Smooth muscle cell (in vitro differentiated cells): ENCODE data around the gene ZMIZ1. TPM values are rescaled to one million over a fixed set of nuclear protein-coding genes. Genes with fewer than 3 reads are reported as not detected.

Experiments
- DNase-seq: peaks from one replicate; lab custom pipeline; 2025; ENCODE audit not compliant: unreplicated experiment; lab: John Stamatoyannopoulos, UW
- H2AFZ ChIP-seq: fragments of 200-600 bp; sonication (generic); 2 replicates; pipeline ENCODE4 v1.6.0; 2016; ENCODE audit warnings: antibody characterized with exemption, low read depth, mild to moderate bottlenecking
- H3F3A ChIP-seq: fragments of 200-600 bp; sonication (generic); 2 replicates; pipeline ENCODE4 v1.6.0; 2017; ENCODE audit warnings: antibody characterized with exemption, low read depth
- H3K27ac ChIP-seq: fragments of 200-600 bp; sonication (generic); 2 replicates; pipeline ENCODE4 v1.5.1; 2016; ENCODE audit warnings: low read depth, mild to moderate bottlenecking
- H3K27me3 ChIP-seq: fragments of 200-600 bp; sonication (generic); 2 replicates; pipeline ENCODE4 v1.6.1; 2016; ENCODE audit warnings: low read depth, mild to moderate bottlenecking
- H3K36me3 ChIP-seq: fragments of 200-600 bp; sonication (generic); 2 replicates; pipeline ENCODE4 v1.5.1; 2016; ENCODE audit warnings: low read depth
- H3K4me1 ChIP-seq: fragments of 200-600 bp; sonication (generic); 2 replicates; pipeline ENCODE4 v1.5.1; 2016; ENCODE audit warnings: low read depth
- H3K4me2 ChIP-seq: fragments of 200-600 bp; sonication (generic); 2 replicates; pipeline ENCODE4 v1.6.0; 2016; ENCODE audit warnings: mild to moderate bottlenecking
- H3K4me3 ChIP-seq: fragments of 200-600 bp; sonication (generic); 2 replicates; pipeline ENCODE4 v1.5.1; 2016; ENCODE audit warnings: mild to moderate bottlenecking
- H3K79me2 ChIP-seq: fragments of 200-600 bp; sonication (generic); 2 replicates; pipeline ENCODE4 v1.6.0; 2016; ENCODE audit warnings: low read depth, mild to moderate bottlenecking
- H3K9ac ChIP-seq: fragments of 200-600 bp; sonication (generic); 2 replicates; pipeline ENCODE4 v1.6.0; 2016; ENCODE audit warnings: low read depth
- H3K9me3 ChIP-seq: fragments of 200-600 bp; sonication (generic); replicated peaks from 2 replicates; pipeline ENCODE4 v1.5.1; 2016; ENCODE audit warnings: low read depth
- H4K20me1 ChIP-seq: fragments of 200-600 bp; sonication (generic); 2 replicates; pipeline ENCODE4 v1.6.0; 2016; ENCODE audit warnings: low read depth
- CTCF ChIP-seq: fragments of 200-600 bp; sonication (generic); IDR thresholded peaks from 2 replicates; pipeline ENCODE4 v1.5.1; 2017; ENCODE audit warnings: borderline replicate concordance, mild to moderate bottlenecking, antibody characterized with exemption; ENCODE audit not compliant: insufficient read depth, poor library complexity, severe bottlenecking
- WGBS: methylation state at CpG from one replicate; pipeline ENCODE4 v1.1.7; 2016; ENCODE audit warnings: low lambda C conversion rate; 5-methylcytosine and 5-hydroxymethylcytosine counted together
- polyA plus RNA-seq: library from polyadenylated mRNA; unstranded; fragments of >200 nt; fragmentation: Nextera tagmentation; extraction: Ambion mirVana; gene quantifications from 2 replicates; pipeline ENCODE4 v1.2.1, GENCODE V29; 2016
- total RNA-seq: library from RNA; depleted of rRNA; stranded (reverse); fragments of >200 nt; gene quantifications from 2 replicates; pipeline ENCODE4 v1.2.3, GENCODE V29; 2014

ZMIZ1 gene
- total and polyA plus RNA-seq, 2 experiments from 2014 or later = 24.2 to 31.3 TPM

GRCh38 chr10:79268161-79268601 is 199.4 kb downstream of the ZMIZ1 start:
- no peak overlapping the region for H2AFZ ChIP-seq
- no peaks in the 10 kb centered on the region for H3K27me3 ChIP-seq
- no peaks in the 10 kb centered on the region for H3K36me3 ChIP-seq
- H3K4me1 ChIP-seq = peaks cover 8% of the 10 kb centered on the region
- peaks cover 64% of the 10 kb centered on the region for H4K20me1 ChIP-seq
- H3K79me2 ChIP-seq = peaks cover 30% of the 10 kb centered on the region
- H3K27ac ChIP-seq = peak overlapping the region; percentile 98
- H3F3A ChIP-seq = peaks cover 19% of the 10 kb centered on the region
- peak overlapping the region; percentile 46 for H3K9ac ChIP-seq
- H3K4me3 ChIP-seq = no peak overlapping the region
- peak overlapping the region; percentile 71 for H3K4me2 ChIP-seq
- no peak for TF ChIP-seq CTCF
- no peak for DNase-seq
- no peaks in the 10 kb centered on the region for H3K9me3 ChIP-seq
- 52% methylated on average over 12 of the region's 12 CpGs for WGBS

- Histone ChIP-seq H3F3A (peaks cover 22% of the 10 kb centered on the region), H3K4me1 (peaks cover 9% of the 10 kb centered on the region), H3K4me2 (peak overlapping the region; percentile 16), H3K27me3 (no peaks in the 10 kb centered on the region), H3K9ac (no peak overlapping the region), H2AFZ (no peak overlapping the region), H3K27ac (peak overlapping the region; percentile 98), H4K20me1 (peaks cover 66% of the 10 kb centered on the region), H3K9me3 (no peaks in the 10 kb centered on the region), H3K36me3 (no peaks in the 10 kb centered on the region), H3K4me3 (no peak overlapping the region), H3K79me2 (peaks cover 30% of the 10 kb centered on the region)
- DNase-seq = no peak
- WGBS = 66% methylated on average over 7 of the region's 7 CpGs
- TF ChIP-seq CTCF = no peak
Measured at GRCh38 chr10:79268742-79269141, 200.0 kb downstream of the ZMIZ1 start.

- peaks cover 69% of the 10 kb centered on the region for H4K20me1 ChIP-seq
- peaks cover 25% of the 10 kb centered on the region for H3F3A ChIP-seq
- no peak for TF ChIP-seq CTCF
- no peak overlapping the region for H2AFZ ChIP-seq
- no peaks in the 10 kb centered on the region for H3K9me3 ChIP-seq
- H3K27ac ChIP-seq = peak overlapping the region; percentile 98
- H3K4me1 ChIP-seq = peaks cover 16% of the 10 kb centered on the region
- 78% methylated on average over 6 of the region's 6 CpGs for WGBS
- H3K4me2 ChIP-seq = no peak overlapping the region
- DNase-seq = no peak
- no peaks in the 10 kb centered on the region for H3K27me3 ChIP-seq
- H3K79me2 ChIP-seq = peaks cover 30% of the 10 kb centered on the region
- H3K36me3 ChIP-seq = no peaks in the 10 kb centered on the region
- H3K4me3 ChIP-seq = no peak overlapping the region
- no peak overlapping the region for H3K9ac ChIP-seq
Measured at GRCh38 chr10:79269443-79269842, 200.7 kb downstream of the ZMIZ1 start.

- H3K9me3 ChIP-seq = no peaks in the 10 kb centered on the region
- 82% methylated on average over 7 of the region's 7 CpGs for WGBS
- H3K4me3 ChIP-seq = no peak overlapping the region
- H3K27me3 ChIP-seq = no peaks in the 10 kb centered on the region
- no peak overlapping the region for H3K9ac ChIP-seq
- H3K4me2 ChIP-seq = no peak overlapping the region
- H3K36me3 ChIP-seq = no peaks in the 10 kb centered on the region
- H4K20me1 ChIP-seq = peaks cover 75% of the 10 kb centered on the region
- no peak for DNase-seq
- peaks cover 21% of the 10 kb centered on the region for H3K4me1 ChIP-seq
- TF ChIP-seq CTCF = no peak
- H2AFZ ChIP-seq = no peak overlapping the region
- H3K27ac ChIP-seq = peak overlapping the region; percentile 17
- H3K79me2 ChIP-seq = peaks cover 30% of the 10 kb centered on the region
- H3F3A ChIP-seq = peaks cover 23% of the 10 kb centered on the region
Measured at GRCh38 chr10:79269969-79270368, 201.2 kb downstream of the ZMIZ1 start.
